GOT3 (cell line): Measurements from ENCODE around the gene EYS.

Source experiments
- DNase-seq: peaks from one replicate; lab custom pipeline; 2025; ENCODE audit warnings: mixed read lengths; lab: John Stamatoyannopoulos, UW

EYS gene

DNA sequence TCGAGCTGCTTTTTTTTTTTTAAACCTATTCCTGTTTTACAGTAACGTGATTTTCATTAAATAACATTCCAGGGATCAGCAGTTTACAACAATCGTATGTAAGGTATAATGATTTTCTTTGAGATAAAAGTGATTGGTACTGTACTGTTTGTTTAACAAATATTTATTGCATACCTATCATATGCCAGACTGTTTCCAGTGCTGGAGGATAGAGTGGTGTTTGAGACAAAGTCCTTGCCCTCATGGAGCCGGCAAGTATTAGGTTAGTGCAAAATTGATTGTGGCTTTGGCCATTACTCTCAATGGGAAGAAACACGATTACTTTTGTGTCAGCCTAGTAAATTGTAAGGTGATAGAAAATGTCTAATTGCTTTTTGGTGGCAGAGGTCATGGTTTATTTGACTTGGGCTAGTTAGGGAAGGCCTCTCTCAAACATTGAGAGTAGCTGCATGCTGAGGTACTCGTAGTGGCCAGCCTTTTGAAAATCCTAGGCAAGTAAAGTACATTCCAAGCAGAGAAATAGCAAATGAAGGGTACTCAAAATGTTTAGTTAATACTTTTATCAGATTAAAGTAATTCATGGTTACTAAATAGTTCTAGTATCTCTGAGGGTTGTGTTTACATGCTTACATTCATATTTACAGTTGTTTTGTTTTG, 2035.8 kb downstream of the EYS start:
- DNase-seq, result no peak
